K562 (cell line): ENCODE measurements around the gene NTRK1. TPM values are rescaled to one million over a fixed set of nuclear protein-coding genes. Genes with fewer than 3 reads are reported as not detected.

Source experiments
- DMBX1 ChIP-seq: fragments of 250-450 bp; sonication (Bioruptor Pico); IDR thresholded peaks from 2 replicates; pipeline ENCODE4 v1.8.0; 2022; ENCODE audit warnings: inconsistent platforms, mild to moderate bottlenecking, moderate library complexity, borderline replicate concordance
- EZH2 ChIP-seq: IDR thresholded peaks from 2 replicates; pipeline ENCODE4 v1.6.1; 2012; ENCODE audit warnings: low read depth, mild to moderate bottlenecking, inconsistent platforms, low read length, borderline replicate concordance
- FOXJ2 ChIP-seq: fragments of 200-800 bp; sonication (Bioruptor generic); IDR thresholded peaks from 2 replicates; pipeline ENCODE4 v1.6.1; 2016; ENCODE audit warnings: missing genetic modification characterization, missing compliant biosample characterization
- PATZ1 ChIP-seq: fragments of 250-450 bp; sonication (Bioruptor Pico); IDR thresholded peaks from 2 replicates; pipeline ENCODE4 v1.5.0; 2020; ENCODE audit warnings: mild to moderate bottlenecking, borderline replicate concordance
- ZNF23 ChIP-seq: fragments of 250-450 bp; sonication (Bioruptor Pico); IDR thresholded peaks from 2 replicates; pipeline ENCODE4 v1.4.0; 2020; ENCODE audit warnings: mild to moderate bottlenecking
- polyA plus RNA-seq, 8 experiments: library from polyadenylated mRNA; depleted of rRNA in 4 of 8; stranded (reverse) in 5 of 8; unstranded in 3 of 8; fragments of >200 nt; fragmentation: Nextera tagmentation in 2 of 8; fragmentation: Illumina TruSeq in 1 of 8; extraction: Ambion mirVana in 2 of 8; extraction: Trizol in 1 of 8; gene quantifications; 2 replicates each; pipeline versions ENCODE4 v1.2.1 to v1.2.3, GENCODE V29; 2011 to 2014; ENCODE audit warnings: inconsistent platforms in 1 of 8, missing spikeins in 1 of 8
- total RNA-seq, 7 experiments: library from RNA; depleted of rRNA in 6 of 7; stranded (reverse); fragments of >200 nt in 6 of 7; fragmentation: Illumina TruSeq in 2 of 7; extraction: Trizol in 2 of 7; gene quantifications; 2 replicates each; pipeline versions ENCODE4 v1.2.1 to v1.2.3, GENCODE V29; 2011 to 2021; ENCODE audit warnings: low replicate concordance in 1 of 7

NTRK1 gene
- total and polyA plus RNA-seq, 9 of the 15 experiments (the other 6 are each of a cell fraction or from before 2014, with no cell fraction given) = 0.46 to 30.0 (median 7.9) TPM

- TF ChIP-seq DMBX1 (CRISPR knock-in tag) = no peak
- TF ChIP-seq ZNF23 = no peak
- TF ChIP-seq PATZ1 (CRISPR knock-in tag) = no peak
- TF ChIP-seq EZH2 = no peak
- TF ChIP-seq FOXJ2 = no peak
- TF ChIP-seq, all 486 proteins: peak for 70
Observed at GRCh38 chr1:156892190-156893047, 31.8 kb downstream of the NTRK1 start (continued).
